ENCODE results near the gene NF1. TPM values are rescaled to one million over a fixed set of nuclear protein-coding genes. Genes with fewer than 3 reads are reported as not detected.

NF1 gene
- total RNA-seq, 1 experiment from 2014 or later, result 62.4 TPM

- no peak overlapping the region for H3K4me3 ChIP-seq (ENCODE audit: low read depth, low read length)
- ChIA-PET CTCF (no interaction called here), POLR2A (no interaction called here)
- H3K4me1 ChIP-seq, result no peaks in the 10 kb centered on the region
- TF ChIP-seq CTCF (IDR thresholded peaks at IDR 0.05; ENCODE audit: insufficient read depth in 1 of 2, low read depth in 1 of 2, low read length in 1 of 2, severe bottlenecking in 1 of 2, unreplicated experiment in 1 of 2), result no peak
- no peaks in the 10 kb centered on the region for H3K36me3 ChIP-seq (ENCODE audit: control insufficient read depth, insufficient read depth, low read length)
- no peaks in the 10 kb centered on the region for H3K27me3 Mint-ChIP-seq (ENCODE audit: insufficient read depth, unreplicated experiment)
- no peak overlapping the region for H3K4me3 Mint-ChIP-seq (ENCODE audit: unreplicated experiment)
- intact Hi-C loops (cut with micrococcal nuclease; ENCODE audit: unreplicated experiment), result no loop called here
- no peak for DNase-seq
- no peaks in the 10 kb centered on the region for H3K9me3 Mint-ChIP-seq (ENCODE audit: unreplicated experiment)
- H3K36me3 Mint-ChIP-seq (ENCODE audit: insufficient read depth, unreplicated experiment), result peaks cover 20% of the 10 kb centered on the region
- no peak overlapping the region for H3K27ac Mint-ChIP-seq (ENCODE audit: unreplicated experiment)
- BruUV-seq (replicated peaks), result no TSS peak
- H3K9me3 ChIP-seq, result no peaks in the 10 kb centered on the region
- no peaks in the 10 kb centered on the region for H3K27me3 ChIP-seq (replicated peaks; ENCODE audit: control insufficient read depth, insufficient read depth, low read length)
- no peaks in the 10 kb centered on the region for H3K4me1 Mint-ChIP-seq (ENCODE audit: low read depth, unreplicated experiment)
Observed at GRCh38 chr17:31307640-31308039, 212.9 kb downstream of the NF1 start.

- no peaks in the 10 kb centered on the region for H3K27me3 ChIP-seq (replicated peaks; ENCODE audit: control insufficient read depth, insufficient read depth, low read length)
- DNase-seq, result no peak
- no peak overlapping the region for H3K27ac Mint-ChIP-seq (ENCODE audit: unreplicated experiment)
- no peaks in the 10 kb centered on the region for H3K36me3 ChIP-seq (ENCODE audit: control insufficient read depth, insufficient read depth, low read length)
- no peaks in the 10 kb centered on the region for H3K4me1 ChIP-seq
- intact Hi-C loops (cut with micrococcal nuclease; ENCODE audit: unreplicated experiment), result no loop called here
- peaks cover 20% of the 10 kb centered on the region for H3K36me3 Mint-ChIP-seq (ENCODE audit: insufficient read depth, unreplicated experiment)
- no TSS peak for BruUV-seq (replicated peaks)
- no peak overlapping the region for H3K4me3 ChIP-seq (ENCODE audit: low read depth, low read length)
- ChIA-PET CTCF (no interaction called here), POLR2A (no interaction called here)
- H3K9me3 Mint-ChIP-seq (ENCODE audit: unreplicated experiment), result no peaks in the 10 kb centered on the region
- H3K27me3 Mint-ChIP-seq (ENCODE audit: insufficient read depth, unreplicated experiment), result no peaks in the 10 kb centered on the region
- H3K4me3 Mint-ChIP-seq (ENCODE audit: unreplicated experiment), result no peak overlapping the region
- no peaks in the 10 kb centered on the region for H3K4me1 Mint-ChIP-seq (ENCODE audit: low read depth, unreplicated experiment)
- TF ChIP-seq CTCF (IDR thresholded peaks at IDR 0.05; ENCODE audit: insufficient read depth in 1 of 2, low read depth in 1 of 2, low read length in 1 of 2, severe bottlenecking in 1 of 2, unreplicated experiment in 1 of 2), result no peak
- H3K9me3 ChIP-seq, result no peaks in the 10 kb centered on the region
Observed at GRCh38 chr17:31308372-31309334, 213.9 kb downstream of the NF1 start.

- Histone ChIP-seq H3K27me3 (replicated peaks; ENCODE audit: control insufficient read depth, insufficient read depth, low read length) (no peaks in the 10 kb centered on the region), H3K4me3 (ENCODE audit: low read depth, low read length) (no peak overlapping the region), H3K4me1 (no peaks in the 10 kb centered on the region), H3K9me3 (no peaks in the 10 kb centered on the region), H3K36me3 (ENCODE audit: control insufficient read depth, insufficient read depth, low read length) (no peaks in the 10 kb centered on the region)
- no peak for TF ChIP-seq CTCF (IDR thresholded peaks at IDR 0.05; ENCODE audit: insufficient read depth in 1 of 2, low read depth in 1 of 2, low read length in 1 of 2, severe bottlenecking in 1 of 2, unreplicated experiment in 1 of 2)
- H3K27me3 Mint-ChIP-seq (ENCODE audit: insufficient read depth, unreplicated experiment), result no peaks in the 10 kb centered on the region
- H3K9me3 Mint-ChIP-seq (ENCODE audit: unreplicated experiment), result no peaks in the 10 kb centered on the region
- ChIA-PET CTCF (no interaction called here), POLR2A (no interaction called here)
- DNase-seq, result no peak
- H3K36me3 Mint-ChIP-seq (ENCODE audit: insufficient read depth, unreplicated experiment), result peaks cover 20% of the 10 kb centered on the region
- no peaks in the 10 kb centered on the region for H3K4me1 Mint-ChIP-seq (ENCODE audit: low read depth, unreplicated experiment)
- H3K27ac Mint-ChIP-seq (ENCODE audit: unreplicated experiment), result peak overlapping the region; percentile 21
- intact Hi-C loops (cut with micrococcal nuclease; ENCODE audit: unreplicated experiment), result no loop called here
- BruUV-seq (replicated peaks), result no TSS peak
- H3K4me3 Mint-ChIP-seq (ENCODE audit: unreplicated experiment), result no peak overlapping the region
Observed at GRCh38 chr17:31309556-31309955, 214.8 kb downstream of the NF1 start.

Measured in Caco-2 (cell line).